ENCODE measurements around the gene ATP8A2. TPM values are rescaled to one million over a fixed set of nuclear protein-coding genes. Genes with fewer than 3 reads are reported as not detected.

Gene ATP8A2
- total RNA-seq, 1 experiment from 2014 or later: 5.2 TPM

DNA sequence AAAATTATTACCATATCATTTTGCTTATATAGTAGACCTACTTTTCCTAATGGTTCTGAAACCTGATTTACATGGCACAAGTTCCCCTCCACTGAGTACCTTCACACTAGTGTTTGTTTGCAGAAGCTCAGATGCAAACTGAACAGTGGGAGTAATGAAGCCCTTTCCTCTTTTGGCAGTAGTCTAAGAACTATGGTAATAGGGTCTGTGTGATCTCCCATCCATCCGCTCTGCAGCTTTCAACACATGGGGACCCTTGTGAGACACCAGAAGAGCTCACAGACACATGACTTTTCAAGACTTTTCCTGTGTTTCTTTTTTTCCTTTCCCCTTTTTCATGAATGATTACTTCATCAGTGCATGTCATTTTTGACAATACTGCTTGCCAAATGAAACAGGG, 336.0 kb downstream of the ATP8A2 start (continued):
- no peak for TF ChIP-seq FOXP1 (CRISPR knock-in tag; IDR thresholded peaks at IDR 0.05; ENCODE audit: borderline replicate concordance)
- no peak for TF ChIP-seq EMX1 (CRISPR knock-in tag; IDR thresholded peaks at IDR 0.05)
- TF ChIP-seq, protein P1, sequence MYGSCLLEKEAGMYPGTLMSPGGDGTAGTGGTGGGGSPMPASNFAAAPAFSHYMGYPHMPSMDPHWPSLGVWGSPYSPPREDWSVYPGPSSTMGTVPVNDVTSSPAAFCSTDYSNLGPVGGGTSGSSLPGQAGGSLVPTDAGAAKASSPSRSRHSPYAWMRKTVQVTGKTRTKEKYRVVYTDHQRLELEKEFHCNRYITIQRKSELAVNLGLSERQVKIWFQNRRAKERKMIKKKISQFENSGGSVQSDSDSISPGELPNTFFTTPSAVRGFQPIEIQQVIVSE (CRISPR knock-in tag; IDR thresholded peaks at IDR 0.05; ENCODE audit: borderline replicate concordance): no peak
- no peak for TF ChIP-seq IRF2 (CRISPR knock-in tag; IDR thresholded peaks at IDR 0.05; ENCODE audit: borderline replicate concordance, low read depth)
- no peak for TF ChIP-seq MXD4 (CRISPR knock-in tag; IDR thresholded peaks at IDR 0.05; ENCODE audit: borderline replicate concordance)
- TF ChIP-seq SP1 (CRISPR knock-in tag; conservative IDR thresholded peaks at IDR 0.05): no peak
- no peak for TF ChIP-seq SMAD3 (CRISPR knock-in tag; IDR thresholded peaks at IDR 0.05; ENCODE audit: borderline replicate concordance)
- no peak for TF ChIP-seq NFYB (CRISPR knock-in tag; conservative IDR thresholded peaks at IDR 0.05; ENCODE audit: low read depth)
- TF ChIP-seq, protein P2, sequence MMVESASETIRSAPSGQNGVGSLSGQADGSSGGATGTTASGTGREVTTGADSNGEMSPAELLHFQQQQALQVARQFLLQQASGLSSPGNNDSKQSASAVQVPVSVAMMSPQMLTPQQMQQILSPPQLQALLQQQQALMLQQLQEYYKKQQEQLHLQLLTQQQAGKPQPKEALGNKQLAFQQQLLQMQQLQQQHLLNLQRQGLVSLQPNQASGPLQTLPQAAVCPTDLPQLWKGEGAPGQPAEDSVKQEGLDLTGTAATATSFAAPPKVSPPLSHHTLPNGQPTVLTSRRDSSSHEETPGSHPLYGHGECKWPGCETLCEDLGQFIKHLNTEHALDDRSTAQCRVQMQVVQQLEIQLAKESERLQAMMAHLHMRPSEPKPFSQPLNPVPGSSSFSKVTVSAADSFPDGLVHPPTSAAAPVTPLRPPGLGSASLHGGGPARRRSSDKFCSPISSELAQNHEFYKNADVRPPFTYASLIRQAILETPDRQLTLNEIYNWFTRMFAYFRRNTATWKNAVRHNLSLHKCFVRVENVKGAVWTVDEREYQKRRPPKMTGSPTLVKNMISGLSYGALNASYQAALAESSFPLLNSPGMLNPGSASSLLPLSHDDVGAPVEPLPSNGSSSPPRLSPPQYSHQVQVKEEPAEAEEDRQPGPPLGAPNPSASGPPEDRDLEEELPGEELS (CRISPR knock-in tag; IDR thresholded peaks at IDR 0.05): no peak

DNA sequence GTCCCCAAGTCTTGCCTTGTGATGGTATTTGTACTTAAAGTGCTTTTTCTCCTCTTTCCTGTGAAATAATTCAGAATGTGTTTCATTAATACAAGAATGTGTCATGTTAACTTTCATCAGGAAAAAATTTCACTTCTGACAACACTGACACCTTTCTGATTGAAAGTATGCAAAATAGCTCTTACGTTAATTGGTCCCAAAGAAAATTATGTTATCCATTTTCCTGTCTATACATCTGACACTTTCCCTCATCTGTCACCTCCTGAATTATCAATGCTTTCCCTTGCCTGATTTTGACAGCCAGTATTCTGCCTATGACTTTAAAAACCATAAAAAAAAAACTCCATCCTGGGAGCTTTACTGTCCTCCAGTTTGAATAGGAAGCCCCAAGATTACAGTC, 336.5 kb downstream of the ATP8A2 start:
- ChIA-PET CTCF (interaction anchor here (0.9 to 1.2 kb wide), 2 partner anchors 134 to 354 kb away, joined by 3 to 4 read pairs; no protein-coding TSS in a partner anchor), POLR2A (no interaction called here)
- DNase-seq (ENCODE audit: low spot score): no peak
- H3K36me3 Mint-ChIP-seq: no peaks in the 10 kb centered on the region
- ATAC-seq: no peak
- H3K27me3 Mint-ChIP-seq (ENCODE audit: low read depth): no peaks in the 10 kb centered on the region
- H3K4me3 Mint-ChIP-seq: no peak overlapping the region
- TF ChIP-seq, protein P3, sequence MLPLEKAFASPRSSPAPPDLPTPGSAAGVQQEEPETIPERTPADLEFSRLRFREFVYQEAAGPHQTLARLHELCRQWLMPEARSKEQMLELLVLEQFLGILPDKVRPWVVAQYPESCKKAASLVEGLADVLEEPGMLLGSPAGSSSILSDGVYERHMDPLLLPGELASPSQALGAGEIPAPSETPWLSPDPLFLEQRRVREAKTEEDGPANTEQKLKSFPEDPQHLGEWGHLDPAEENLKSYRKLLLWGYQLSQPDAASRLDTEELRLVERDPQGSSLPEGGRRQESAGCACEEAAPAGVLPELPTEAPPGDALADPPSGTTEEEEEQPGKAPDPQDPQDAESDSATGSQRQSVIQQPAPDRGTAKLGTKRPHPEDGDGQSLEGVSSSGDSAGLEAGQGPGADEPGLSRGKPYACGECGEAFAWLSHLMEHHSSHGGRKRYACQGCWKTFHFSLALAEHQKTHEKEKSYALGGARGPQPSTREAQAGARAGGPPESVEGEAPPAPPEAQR (CRISPR knock-in tag; IDR thresholded peaks at IDR 0.05): no peak
- TF ChIP-seq, protein P4, sequence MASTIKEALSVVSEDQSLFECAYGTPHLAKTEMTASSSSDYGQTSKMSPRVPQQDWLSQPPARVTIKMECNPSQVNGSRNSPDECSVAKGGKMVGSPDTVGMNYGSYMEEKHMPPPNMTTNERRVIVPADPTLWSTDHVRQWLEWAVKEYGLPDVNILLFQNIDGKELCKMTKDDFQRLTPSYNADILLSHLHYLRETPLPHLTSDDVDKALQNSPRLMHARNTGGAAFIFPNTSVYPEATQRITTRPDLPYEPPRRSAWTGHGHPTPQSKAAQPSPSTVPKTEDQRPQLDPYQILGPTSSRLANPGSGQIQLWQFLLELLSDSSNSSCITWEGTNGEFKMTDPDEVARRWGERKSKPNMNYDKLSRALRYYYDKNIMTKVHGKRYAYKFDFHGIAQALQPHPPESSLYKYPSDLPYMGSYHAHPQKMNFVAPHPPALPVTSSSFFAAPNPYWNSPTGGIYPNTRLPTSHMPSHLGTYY (CRISPR knock-in tag; IDR thresholded peaks at IDR 0.05): no peak
- TF ChIP-seq, protein P5, sequence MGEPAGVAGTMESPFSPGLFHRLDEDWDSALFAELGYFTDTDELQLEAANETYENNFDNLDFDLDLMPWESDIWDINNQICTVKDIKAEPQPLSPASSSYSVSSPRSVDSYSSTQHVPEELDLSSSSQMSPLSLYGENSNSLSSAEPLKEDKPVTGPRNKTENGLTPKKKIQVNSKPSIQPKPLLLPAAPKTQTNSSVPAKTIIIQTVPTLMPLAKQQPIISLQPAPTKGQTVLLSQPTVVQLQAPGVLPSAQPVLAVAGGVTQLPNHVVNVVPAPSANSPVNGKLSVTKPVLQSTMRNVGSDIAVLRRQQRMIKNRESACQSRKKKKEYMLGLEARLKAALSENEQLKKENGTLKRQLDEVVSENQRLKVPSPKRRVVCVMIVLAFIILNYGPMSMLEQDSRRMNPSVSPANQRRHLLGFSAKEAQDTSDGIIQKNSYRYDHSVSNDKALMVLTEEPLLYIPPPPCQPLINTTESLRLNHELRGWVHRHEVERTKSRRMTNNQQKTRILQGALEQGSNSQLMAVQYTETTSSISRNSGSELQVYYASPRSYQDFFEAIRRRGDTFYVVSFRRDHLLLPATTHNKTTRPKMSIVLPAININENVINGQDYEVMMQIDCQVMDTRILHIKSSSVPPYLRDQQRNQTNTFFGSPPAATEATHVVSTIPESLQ (CRISPR knock-in tag; IDR thresholded peaks at IDR 0.05): no peak
- no peaks in the 10 kb centered on the region for H3K4me1 Mint-ChIP-seq
- no peaks in the 10 kb centered on the region for H3K9me3 Mint-ChIP-seq
- no peak overlapping the region for H3K27ac Mint-ChIP-seq

DNA sequence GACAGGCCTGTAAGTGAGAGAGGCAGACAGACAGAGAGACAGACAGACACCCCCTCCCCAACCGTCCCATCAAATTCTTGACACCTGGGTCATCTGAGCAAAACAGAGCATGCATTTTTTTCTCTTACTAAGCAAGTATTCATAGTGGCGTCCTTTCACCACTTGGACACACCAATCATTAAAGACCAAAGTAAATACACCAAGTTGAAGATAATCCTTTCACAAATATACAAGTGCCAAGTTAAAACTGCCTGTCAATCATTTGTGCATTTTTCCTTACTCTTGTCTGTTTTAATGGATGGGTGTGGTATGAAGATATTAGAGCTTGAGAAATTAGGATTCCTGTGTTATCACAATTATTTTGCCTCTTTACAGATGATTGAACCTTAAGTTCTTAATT, 337.3 kb downstream of the ATP8A2 start:
- Mint-ChIP-seq H3K4me3 (no peak overlapping the region), H3K27me3 (ENCODE audit: low read depth) (no peaks in the 10 kb centered on the region), H3K4me1 (no peaks in the 10 kb centered on the region), H3K27ac (no peak overlapping the region), H3K9me3 (no peaks in the 10 kb centered on the region), H3K36me3 (no peaks in the 10 kb centered on the region)
- ATAC-seq (no peak), DNase-seq (ENCODE audit: low spot score) (no peak)
- CTCF ChIA-PET: no interaction called here
- POLR2A ChIA-PET: no interaction called here
- TF ChIP-seq, protein P6, sequence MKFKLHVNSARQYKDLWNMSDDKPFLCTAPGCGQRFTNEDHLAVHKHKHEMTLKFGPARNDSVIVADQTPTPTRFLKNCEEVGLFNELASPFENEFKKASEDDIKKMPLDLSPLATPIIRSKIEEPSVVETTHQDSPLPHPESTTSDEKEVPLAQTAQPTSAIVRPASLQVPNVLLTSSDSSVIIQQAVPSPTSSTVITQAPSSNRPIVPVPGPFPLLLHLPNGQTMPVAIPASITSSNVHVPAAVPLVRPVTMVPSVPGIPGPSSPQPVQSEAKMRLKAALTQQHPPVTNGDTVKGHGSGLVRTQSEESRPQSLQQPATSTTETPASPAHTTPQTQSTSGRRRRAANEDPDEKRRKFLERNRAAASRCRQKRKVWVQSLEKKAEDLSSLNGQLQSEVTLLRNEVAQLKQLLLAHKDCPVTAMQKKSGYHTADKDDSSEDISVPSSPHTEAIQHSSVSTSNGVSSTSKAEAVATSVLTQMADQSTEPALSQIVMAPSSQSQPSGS (CRISPR knock-in tag; IDR thresholded peaks at IDR 0.05; ENCODE audit: borderline replicate concordance, low read depth): no peak
- TF ChIP-seq, protein P7, sequence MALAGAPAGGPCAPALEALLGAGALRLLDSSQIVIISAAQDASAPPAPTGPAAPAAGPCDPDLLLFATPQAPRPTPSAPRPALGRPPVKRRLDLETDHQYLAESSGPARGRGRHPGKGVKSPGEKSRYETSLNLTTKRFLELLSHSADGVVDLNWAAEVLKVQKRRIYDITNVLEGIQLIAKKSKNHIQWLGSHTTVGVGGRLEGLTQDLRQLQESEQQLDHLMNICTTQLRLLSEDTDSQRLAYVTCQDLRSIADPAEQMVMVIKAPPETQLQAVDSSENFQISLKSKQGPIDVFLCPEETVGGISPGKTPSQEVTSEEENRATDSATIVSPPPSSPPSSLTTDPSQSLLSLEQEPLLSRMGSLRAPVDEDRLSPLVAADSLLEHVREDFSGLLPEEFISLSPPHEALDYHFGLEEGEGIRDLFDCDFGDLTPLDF (CRISPR knock-in tag; IDR thresholded peaks at IDR 0.05): no peak
- TF ChIP-seq ZNF121 (CRISPR knock-in tag; IDR thresholded peaks at IDR 0.05): no peak
- TF ChIP-seq GABPB1 (CRISPR knock-in tag; IDR thresholded peaks at IDR 0.05): no peak
- TF ChIP-seq ZNF317 (CRISPR knock-in tag; IDR thresholded peaks at IDR 0.05; ENCODE audit: borderline replicate concordance, low read depth): no peak
- TF ChIP-seq SMAD4 (CRISPR knock-in tag; IDR thresholded peaks at IDR 0.05): no peak
- no peak for TF ChIP-seq ZNF232 (CRISPR knock-in tag; IDR thresholded peaks at IDR 0.05)
- no peak for TF ChIP-seq ATF1 (CRISPR knock-in tag; IDR thresholded peaks at IDR 0.05)
- no peak for TF ChIP-seq ZNF423 (CRISPR knock-in tag; IDR thresholded peaks at IDR 0.05)
- TF ChIP-seq, protein P8, sequence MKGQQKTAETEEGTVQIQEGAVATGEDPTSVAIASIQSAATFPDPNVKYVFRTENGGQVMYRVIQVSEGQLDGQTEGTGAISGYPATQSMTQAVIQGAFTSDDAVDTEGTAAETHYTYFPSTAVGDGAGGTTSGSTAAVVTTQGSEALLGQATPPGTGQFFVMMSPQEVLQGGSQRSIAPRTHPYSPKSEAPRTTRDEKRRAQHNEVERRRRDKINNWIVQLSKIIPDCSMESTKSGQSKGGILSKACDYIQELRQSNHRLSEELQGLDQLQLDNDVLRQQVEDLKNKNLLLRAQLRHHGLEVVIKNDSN (CRISPR knock-in tag; IDR thresholded peaks at IDR 0.05): no peak
- TF ChIP-seq, protein P9, sequence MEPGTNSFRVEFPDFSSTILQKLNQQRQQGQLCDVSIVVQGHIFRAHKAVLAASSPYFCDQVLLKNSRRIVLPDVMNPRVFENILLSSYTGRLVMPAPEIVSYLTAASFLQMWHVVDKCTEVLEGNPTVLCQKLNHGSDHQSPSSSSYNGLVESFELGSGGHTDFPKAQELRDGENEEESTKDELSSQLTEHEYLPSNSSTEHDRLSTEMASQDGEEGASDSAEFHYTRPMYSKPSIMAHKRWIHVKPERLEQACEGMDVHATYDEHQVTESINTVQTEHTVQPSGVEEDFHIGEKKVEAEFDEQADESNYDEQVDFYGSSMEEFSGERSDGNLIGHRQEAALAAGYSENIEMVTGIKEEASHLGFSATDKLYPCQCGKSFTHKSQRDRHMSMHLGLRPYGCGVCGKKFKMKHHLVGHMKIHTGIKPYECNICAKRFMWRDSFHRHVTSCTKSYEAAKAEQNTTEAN (CRISPR knock-in tag; IDR thresholded peaks at IDR 0.05): no peak

All from WTC11 (cell line).